A549 treated with CORT108297 at 1 μM for 4 hours (cell line): ENCODE results near the gene MLC1. TPM values are rescaled to one million over a fixed set of nuclear protein-coding genes. Genes with fewer than 3 reads are reported as not detected.

ENCODE experiments used
- total RNA-seq: library from RNA; stranded (reverse); fragments of 200-300 nt; extraction: Qiagen RNA extraction; gene quantifications from 5 replicates; pipeline ENCODE4 v1.2.3, GENCODE V29; 2022

Gene MLC1
- 0.03 to 0.13 TPM (median 0.05 TPM) in 5 replicates for total RNA-seq

DNA sequence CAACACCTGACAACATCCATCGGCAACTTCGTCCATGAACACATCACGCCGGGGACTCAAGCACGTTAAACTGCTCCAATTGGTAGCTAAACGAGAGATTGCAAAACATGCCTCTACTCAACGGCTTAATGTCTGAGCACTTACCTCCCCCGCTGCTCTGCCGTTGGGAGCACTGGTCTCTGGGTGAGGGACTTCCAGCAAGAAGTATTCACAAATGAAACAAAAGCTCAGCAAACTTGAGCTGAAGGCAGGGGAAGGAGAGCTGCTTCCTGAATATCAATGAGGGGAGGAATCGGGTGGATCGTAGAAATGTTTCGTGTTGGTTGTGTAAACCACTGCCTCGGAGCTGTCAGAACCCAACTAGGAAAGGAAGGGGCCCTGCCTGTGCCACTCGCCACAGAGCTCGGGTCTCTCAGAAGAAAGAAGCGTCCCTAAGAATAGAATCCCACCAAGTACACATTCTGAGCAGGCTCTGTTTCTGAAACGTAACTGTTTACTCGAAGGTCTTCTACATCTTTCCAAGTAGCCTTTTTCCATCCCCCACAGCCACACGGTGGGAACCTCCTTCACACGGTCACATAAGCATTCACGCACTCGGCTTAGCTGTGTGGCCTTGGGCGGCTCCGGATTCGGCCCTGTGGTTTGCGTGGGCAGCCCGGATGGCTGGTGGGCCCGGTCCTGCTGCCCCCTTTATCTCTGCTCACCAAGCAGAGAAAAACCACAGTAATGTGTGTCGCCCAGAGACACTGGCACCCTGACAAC is at the start of gene MLC1:
TSS of gene MLC1 (minus strand) at position 216 of the 762 bp plus-strand sequence. CDS start 524 bp downstream, outside the sequence.

GRCh38 chr22:50089682-50090411 is 4.6 kb upstream of the MLC1 start, which contains the start of gene MOV10L1:
Gene MOV10L1, plus strand, starts transcription at chr22:50090006. Its CDS starts 83 bp downstream, at chr22:50090089.

DNA sequence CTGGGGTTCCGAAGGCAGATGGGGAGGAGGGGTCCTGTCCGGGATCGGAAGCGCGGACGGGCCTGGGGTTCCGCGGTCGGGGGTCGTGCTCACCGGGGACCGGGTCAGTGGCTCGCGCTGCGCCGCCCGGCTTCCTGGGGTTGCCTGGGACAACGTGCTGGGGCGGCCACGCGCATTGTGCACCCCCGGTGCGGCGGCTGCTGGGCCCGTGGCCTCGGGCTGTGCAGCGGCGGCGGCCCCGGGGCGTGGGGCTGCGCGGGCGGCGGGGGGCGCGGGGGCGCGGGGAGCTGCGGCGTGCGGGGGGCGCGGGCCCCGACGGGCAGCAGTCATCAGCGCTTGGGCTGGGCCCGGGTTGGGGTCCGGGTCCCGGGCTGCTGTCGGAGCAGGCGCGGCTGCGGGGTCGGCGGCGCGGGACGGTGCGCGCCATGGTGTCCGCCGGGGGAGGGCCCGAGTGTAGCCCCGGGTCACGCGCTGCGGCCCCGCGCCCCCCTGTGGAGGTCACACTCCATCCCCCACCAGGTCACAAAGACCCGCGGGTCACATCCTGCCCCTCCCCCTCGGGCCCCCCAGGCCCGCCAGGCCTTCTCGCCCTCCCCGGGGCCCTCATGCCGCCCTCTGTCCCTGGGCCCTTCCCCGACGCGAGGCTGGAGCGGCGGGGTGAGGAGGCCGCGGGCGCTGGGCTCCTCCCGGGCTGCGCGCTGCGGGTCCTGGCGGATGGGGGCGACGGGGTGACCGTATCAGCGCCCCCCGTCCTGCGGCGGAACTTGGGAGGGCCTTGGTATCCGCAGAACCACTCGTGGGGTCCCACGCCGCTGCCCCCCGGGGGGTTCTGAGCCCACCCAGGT is 26.9 kb downstream of the MLC1 start, which contains the start of gene TTLL8:
TSS of gene TTLL8 (minus strand) at position 238 of the 845 bp plus-strand sequence.

GRCh38 chr22:50012211-50013181 is 72.7 kb downstream of the MLC1 start, which contains the start of gene IL17REL:
Gene IL17REL, minus strand, starts transcription at chr22:50012765. Its CDS starts 119 bp downstream, at chr22:50012646.

Other genes with a start within 250 kb of the MLC1 start
- gene ZBED4, start 231.6 kb downstream of the MLC1 start, total RNA-seq: 9.7 to 12.2 TPM (median 11.7 TPM) in 5 replicates
- 7.4 to 13.6 TPM (median 12.5 TPM) in 5 replicates for gene ALG12, start 167.0 kb downstream of the MLC1 start, total RNA-seq
- gene CRELD2, start 166.8 kb downstream of the MLC1 start, total RNA-seq: 20.2 to 30.7 TPM (median 29.6 TPM) in 5 replicates
- gene PIM3, start 124.7 kb downstream of the MLC1 start, total RNA-seq: 21.2 to 50.3 TPM (median 44.2 TPM) in 5 replicates
- gene IL17REL, start 72.7 kb downstream of the MLC1 start, total RNA-seq: 0.03 to 0.04 TPM in 2 of 5 replicates, not detected in the others
- gene TTLL8, start 27.1 kb downstream of the MLC1 start, total RNA-seq: not detected in 5 replicates
- gene MOV10L1, start 4.6 kb upstream of the MLC1 start, total RNA-seq: not detected in 5 replicates
- gene PANX2, start 85.3 kb upstream of the MLC1 start, total RNA-seq: 4.6 to 7.9 TPM (median 7.1 TPM) in 5 replicates
- 23.0 to 40.5 TPM (median 39.0 TPM) in 5 replicates for gene TRABD, start 100.5 kb upstream of the MLC1 start, total RNA-seq
- gene SELENOO, start 115.6 kb upstream of the MLC1 start, total RNA-seq: 11.5 to 21.2 TPM (median 20.3 TPM) in 5 replicates
- 6.3 to 13.5 TPM (median 12.4 TPM) in 5 replicates for gene TUBGCP6, start 159.6 kb upstream of the MLC1 start, total RNA-seq
- 7.2 to 15.7 TPM (median 12.1 TPM) in 5 replicates for gene HDAC10, start 165.8 kb upstream of the MLC1 start, total RNA-seq
- 19.3 to 29.1 TPM (median 25.8 TPM) in 5 replicates for gene MAPK12, start 176.3 kb upstream of the MLC1 start, total RNA-seq
- gene MAPK11, start 185.0 kb upstream of the MLC1 start, total RNA-seq: 4.7 to 7.6 TPM (median 7.3 TPM) in 5 replicates
- 85.2 to 127 TPM (median 116 TPM) in 5 replicates for gene PLXNB2, start 222.2 kb upstream of the MLC1 start, total RNA-seq
- 1.6 to 4.0 TPM (median 3.7 TPM) in 5 replicates for gene DENND6B, start 241.6 kb upstream of the MLC1 start, total RNA-seq